ENCODE results near the gene GNA15. TPM values are rescaled to one million over a fixed set of nuclear protein-coding genes. Genes with fewer than 3 reads are reported as not detected.

GNA15 gene
- total and polyA plus RNA-seq, 2 donors (not counting 3 experiments of a cell fraction or from before 2014, with no cell fraction given) = 0.17 TPM; not detected in 1

- no peak for FAIRE-seq
- H3K9ac ChIP-seq (replicated peaks; ENCODE audit: extremely low read depth, insufficient read depth, low read length) = no peak overlapping the region
- no peak for DNase-seq (ENCODE audit: low read depth, low spot score)
Observed at GRCh38 chr19:3196933-3197205, 61.0 kb downstream of the GNA15 start.

More at GRCh38 chr19:3196933-3197205, 61.0 kb downstream of the GNA15 start:
- no peaks in the 10 kb centered on the region for H3K27me3 ChIP-seq (ENCODE audit: control insufficient read depth in 2 of 2, insufficient read depth in 2 of 2, low read length in 2 of 2)
- H3K9me1 ChIP-seq (replicated peaks; ENCODE audit: control insufficient read depth, extremely low read depth, insufficient read depth, low read length) = no peaks in the 10 kb centered on the region
- H3K79me2 ChIP-seq (ENCODE audit: control insufficient read depth, insufficient read depth, low read length) = no peaks in the 10 kb centered on the region
- peaks cover 0 to 14% of the 10 kb centered on the region in 2 experiments for H3K36me3 ChIP-seq (ENCODE audit: control insufficient read depth in 2 of 2, extremely low read depth in 1 of 2, insufficient read depth in 2 of 2, low read length in 2 of 2)
- H3K4me3 ChIP-seq (replicated peaks in 1 of 3; ENCODE audit: insufficient read depth in 1 of 3, low read depth in 1 of 3, low read length in 3 of 3) = no peak overlapping the region
- no peaks in the 10 kb centered on the region for H3K9me3 ChIP-seq (replicated peaks; ENCODE audit: control insufficient read depth, insufficient read depth, low read length)
- H2AFZ ChIP-seq (ENCODE audit: low read depth, low read length) = no peak overlapping the region
- intact Hi-C loops (cut with micrococcal nuclease) = no loop called here
- H3K27ac ChIP-seq (ENCODE audit: insufficient read depth, low read depth, low read length) = no peak overlapping the region
- dilution Hi-C loops (cut with MboI; ENCODE audit: extremely low pct_ligation_motif_present, low sequenced_read_pairs) = no loop called here
- no peaks in the 10 kb centered on the region for H3K4me1 ChIP-seq (ENCODE audit: control insufficient read depth, extremely low read depth, insufficient read depth, low read length)
- CTCF ChIA-PET = no interaction called here
- no TSS peak for BruUV-seq (replicated peaks)
- H3K4me2 ChIP-seq (ENCODE audit: insufficient read depth, low read length) = no peak overlapping the region
- TF ChIP-seq MAX (IDR thresholded peaks at IDR 0.05; ENCODE audit: insufficient read depth, insufficient read length) (no peak), POLR2AphosphoS5 (IDR thresholded peaks at IDR 0.05; ENCODE audit: insufficient read depth, low read depth, low read length) (no peak), MYC (IDR thresholded peaks at IDR 0.05; ENCODE audit: low read depth, low read length) (no peak), POLR2A (IDR thresholded peaks at IDR 0.05; ENCODE audit: low read depth, low read length) (no peak), CTCF (IDR thresholded peaks at IDR 0.05; ENCODE audit: extremely low read depth in 1 of 2, insufficient read depth in 1 of 2, low read depth in 1 of 2, low read length in 2 of 2) (no peak)
- POLR2A ChIA-PET = no interaction called here
- H4K20me1 ChIP-seq (replicated peaks; ENCODE audit: control insufficient read depth, extremely low read depth, insufficient read depth, low read length) = no peaks in the 10 kb centered on the region

Measured in endothelial cell of umbilical vein (primary cell).